Germinal center (tissue), 1 donor: ENCODE data around the gene BDH2.
A peak's percentile ranks its signal among the peaks of the same experiment; 100 is the strongest.

Experiments used
- DNase-seq: peaks from one replicate; pipeline ENCODE4 v3.0.0; 2012; ENCODE audit warnings: mixed read lengths, low spot score

The BDH2 gene

DNA sequence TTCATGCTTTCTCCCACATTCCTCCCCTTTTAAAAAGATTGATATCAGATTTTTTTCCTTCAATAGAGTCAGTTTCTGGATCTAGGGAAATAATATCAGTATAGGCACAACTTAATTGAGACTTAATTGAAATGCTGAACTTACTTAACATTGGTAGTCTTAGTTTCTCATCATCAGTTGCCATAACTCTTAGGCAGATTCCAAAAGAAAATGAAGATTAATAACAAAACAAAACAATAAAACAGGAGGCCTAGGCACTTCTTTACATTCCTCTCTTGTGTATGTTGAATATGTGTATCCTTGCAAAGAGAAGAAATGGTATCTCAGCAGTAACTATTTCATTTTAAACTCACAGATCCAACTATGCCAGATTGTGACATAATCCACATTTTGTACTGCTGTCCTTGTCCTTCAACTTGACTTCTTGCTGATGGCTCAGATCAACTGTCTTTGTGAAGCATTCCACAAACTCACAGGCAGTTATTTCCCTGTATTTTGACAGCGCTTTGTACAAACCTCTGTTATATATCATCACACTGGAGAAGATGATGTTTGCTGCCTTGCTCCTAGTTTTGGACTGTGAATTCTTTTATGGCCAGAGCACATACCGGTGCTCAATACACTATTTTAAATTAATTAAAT is 14.0 kb downstream of the BDH2 start:
- DNase-seq = no peak

DNA sequence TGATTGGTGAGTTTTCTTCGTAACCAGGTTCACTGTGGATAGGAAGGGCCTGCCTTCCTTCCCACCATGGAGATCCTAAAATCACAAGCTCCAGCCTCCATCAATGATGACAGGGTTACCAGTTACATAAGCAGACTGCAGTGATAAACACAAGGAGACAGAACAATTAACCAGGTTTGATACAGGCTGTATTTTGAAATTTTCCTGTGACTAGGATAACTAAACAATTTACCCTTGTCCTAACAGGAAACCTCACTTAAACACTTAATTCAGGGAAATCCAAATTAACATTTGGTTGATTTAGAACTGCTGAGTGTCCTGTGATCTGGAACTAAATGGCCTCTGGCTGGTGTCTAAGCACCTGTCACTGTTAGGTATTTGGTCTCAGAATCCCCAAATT is 20.0 kb downstream of the BDH2 start:
- no peak for DNase-seq

DNA sequence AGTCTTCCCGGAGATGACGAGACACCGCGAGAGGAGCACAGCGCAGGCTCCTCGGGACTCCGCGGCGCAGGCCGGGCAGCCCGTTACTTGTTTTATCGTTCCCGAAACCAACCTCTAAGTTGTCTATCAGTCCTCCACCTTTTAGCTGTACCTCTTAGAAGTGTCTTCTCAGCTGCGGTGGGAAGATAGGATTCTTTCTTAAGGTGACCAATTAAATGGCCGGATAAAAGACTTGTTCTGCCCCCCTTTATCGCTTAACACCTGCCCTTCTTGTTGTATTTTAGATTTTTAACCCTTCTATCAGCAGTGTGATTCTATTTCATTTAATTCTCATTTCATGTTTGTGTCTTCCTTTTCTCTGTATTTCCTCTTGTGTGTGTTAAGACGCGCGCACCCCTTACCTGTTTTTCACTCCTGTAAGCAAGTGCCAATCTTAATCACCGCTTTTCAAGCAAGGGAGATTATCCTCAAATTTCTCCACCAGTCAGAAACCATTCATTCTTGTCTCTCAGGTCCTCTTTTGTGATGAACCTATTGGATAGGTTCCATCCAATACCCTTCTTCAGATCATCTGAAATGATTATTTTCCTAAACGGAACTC is 22.8 kb downstream of the BDH2 start, which contains the start of gene SLC9B2:
SLC9B2 (minus strand) TSS at position 15 of the 601 bp plus-strand sequence. CDS start 9,211 bp downstream, outside the sequence.
- DNase-seq = no peak

DNA sequence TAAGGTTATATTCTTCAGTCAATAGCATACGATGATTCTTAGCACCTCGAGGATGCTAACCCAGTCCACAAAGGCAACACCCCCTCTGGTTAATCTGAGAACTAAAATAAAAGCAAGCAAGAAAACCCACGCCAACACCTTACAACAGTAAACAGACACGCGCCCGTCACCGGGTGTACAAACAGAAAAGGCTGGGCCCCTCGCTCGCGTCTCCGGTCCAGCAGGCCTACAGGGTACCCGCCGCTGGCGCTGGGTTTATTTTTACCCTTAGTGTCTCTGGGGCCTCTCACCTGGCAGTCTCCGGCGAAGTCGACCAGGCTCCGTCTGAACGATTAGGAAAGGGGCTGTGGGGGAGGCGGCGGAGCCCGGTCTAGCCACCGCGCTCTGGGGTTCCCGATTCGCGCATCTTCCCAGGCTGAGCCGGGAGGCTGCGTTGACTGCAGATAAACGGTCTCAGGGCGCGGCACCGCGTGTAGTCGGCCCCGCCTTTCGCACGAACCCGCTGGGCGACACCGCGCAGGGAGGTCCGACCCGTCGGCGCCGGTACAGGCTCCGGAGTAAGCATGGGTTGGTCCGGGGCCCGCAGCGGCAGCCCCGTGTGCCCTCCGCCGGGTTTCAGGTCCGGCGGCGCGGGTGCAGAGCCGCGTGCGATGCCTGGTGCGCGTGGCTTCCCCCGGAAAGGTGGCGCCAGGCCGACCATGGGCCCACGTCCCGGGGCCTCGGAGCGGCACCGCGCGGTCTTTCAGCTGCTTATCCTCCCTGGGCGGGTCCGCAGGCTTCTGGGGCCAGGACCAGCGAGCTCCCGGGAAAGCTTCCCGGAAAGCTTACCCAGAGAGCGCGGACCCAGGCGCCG is 23.5 kb downstream of the BDH2 start:
- peak; percentile 79 for DNase-seq

DNA sequence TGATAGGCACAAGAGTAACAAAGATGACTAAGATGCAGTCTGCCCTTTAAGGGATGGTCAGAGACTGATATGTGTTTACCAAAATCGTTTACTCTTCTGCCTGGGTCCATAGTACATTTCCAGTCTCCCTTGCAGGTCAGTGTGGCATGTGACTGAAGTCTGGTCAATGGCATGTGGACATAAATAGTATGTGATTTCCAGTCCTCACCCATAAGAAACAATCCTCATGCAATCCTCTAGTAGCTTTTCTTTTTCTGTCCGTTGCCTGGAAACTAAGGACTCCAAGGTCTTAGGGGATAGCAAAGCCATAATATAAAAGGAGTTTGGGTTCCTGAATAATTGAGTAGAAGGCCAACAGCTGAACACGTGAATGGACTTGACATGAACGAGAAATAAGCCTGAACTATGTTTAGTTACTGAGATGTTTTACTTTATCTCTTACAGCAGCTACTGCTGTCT is 24.2 kb downstream of the BDH2 start:
- no peak for DNase-seq

DNA sequence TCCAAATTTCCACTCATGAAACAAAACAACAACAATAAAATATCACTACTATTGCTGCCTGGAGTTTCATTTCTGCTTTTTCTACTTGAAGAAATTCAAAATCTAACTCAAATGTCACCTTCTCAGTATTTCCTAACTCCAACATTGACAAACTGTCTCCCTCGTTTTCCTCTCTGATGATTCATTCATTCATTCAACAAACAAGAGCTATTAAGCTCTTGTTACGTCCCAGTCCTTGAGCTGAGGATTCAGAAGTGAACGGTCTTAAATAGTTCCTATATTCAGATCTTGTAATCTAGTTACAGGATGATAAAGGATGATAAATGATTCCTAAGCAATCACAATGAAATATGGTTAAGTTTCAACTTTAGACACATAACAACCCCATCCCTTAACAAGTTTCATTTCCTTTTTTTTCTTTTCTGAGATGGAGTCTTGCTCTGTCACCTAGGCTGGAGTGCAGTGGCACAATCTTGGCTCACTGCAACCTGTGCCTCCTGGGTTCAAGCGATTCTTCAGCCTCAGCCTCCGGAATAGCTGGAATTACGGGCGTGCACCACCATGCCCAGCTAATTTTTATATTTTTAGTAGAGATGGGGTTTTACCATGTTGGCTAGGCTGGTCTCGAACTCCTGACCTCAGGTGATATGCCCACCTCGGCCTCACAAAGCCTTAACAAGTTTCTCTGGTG is 24.7 kb downstream of the BDH2 start:
- peak; percentile 38 for DNase-seq

DNA sequence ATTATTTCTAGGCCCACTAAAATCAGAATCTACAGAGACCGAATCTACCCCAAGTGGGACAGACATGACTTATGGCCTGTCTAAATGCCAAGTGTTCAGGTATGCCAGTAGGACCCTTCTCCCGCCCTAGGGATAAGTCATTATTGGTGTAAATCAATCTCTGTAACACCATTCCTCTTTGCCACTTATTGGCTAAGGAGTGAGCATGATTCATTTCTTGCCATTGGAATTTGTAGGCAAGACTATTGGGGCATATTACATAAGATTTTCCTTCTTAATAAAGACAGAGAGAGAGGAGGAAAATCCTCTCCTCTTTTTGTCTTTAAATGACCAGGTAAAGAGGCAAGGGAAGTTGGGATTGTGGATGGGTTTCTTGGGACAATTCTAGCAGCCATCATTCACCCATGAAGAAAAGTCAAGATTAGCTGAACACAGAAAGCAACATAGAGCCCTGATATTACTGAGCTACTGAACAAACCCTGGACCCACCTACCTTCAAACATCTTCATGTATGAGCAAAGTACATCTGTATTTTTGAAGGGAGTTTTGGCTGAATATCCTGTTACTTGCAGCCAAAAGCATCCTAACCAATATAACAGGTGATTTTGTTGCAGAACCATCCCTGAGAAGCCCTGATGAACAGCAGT is 25.7 kb downstream of the BDH2 start:
- DNase-seq = no peak

DNA sequence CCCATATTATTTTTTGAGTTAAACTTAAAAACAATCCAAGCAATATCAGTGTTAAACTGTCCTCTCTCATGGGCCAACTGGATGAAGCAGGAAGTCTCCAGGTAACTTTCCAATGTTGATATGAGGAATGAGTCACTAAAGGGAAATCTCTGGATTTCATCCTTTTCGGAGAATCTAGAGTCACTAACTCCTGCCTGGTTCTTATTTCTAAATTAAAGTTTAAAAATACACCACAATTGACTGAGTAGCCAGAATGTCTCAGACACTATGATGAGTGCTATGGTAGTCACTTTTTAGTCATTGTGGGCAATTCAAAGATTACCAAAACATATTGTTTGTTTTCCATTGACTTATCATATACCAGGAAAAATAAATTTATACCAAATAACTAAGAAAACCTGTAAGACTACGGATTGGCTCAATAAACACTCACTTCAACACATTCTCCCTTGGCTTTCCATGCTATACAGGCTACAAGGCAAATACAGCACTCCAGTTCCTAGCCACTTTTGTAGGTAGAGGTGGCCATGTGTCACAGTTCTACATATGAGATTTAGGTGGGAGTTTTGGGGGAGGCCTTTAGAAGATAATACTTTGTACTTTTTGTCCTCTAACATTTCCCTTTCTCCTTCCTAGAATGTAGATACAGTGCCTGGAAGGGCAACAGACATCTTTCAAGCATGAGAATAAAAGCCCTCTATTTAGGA is 31.6 kb downstream of the BDH2 start:
- no peak for DNase-seq

DNA sequence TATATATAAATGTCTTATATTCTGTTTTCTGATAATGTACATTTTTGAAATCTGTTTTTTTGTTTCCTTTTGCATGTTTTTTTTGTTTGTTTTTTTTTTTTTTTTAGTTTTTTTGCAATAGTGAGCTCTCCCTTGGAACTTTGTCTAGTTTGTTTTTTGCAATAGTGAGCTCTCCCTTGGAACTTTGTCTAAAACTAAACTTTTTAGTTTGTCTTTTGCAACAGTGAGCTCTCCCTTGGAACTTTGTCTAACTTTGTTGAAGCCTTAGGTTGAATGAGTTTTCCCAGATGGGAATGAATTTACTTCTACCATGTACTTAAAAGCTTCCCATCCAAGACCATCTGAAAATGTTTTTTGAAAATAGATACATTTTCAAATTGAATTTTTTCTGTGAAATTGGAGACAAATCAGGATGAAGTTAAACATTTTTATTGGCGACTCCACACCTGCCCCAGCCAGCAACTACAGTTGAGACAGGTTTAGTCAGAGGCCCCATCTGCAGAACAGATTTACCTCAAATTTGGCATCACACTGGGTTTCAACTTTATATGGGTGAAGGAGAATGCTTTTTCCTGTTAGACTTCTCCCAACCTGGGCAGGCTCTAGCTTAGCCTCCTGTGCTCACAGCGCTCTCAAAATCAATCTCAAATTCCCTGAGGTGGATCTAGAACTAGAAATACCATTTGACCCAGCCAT is 39.0 kb downstream of the BDH2 start:
- DNase-seq = no peak

DNA sequence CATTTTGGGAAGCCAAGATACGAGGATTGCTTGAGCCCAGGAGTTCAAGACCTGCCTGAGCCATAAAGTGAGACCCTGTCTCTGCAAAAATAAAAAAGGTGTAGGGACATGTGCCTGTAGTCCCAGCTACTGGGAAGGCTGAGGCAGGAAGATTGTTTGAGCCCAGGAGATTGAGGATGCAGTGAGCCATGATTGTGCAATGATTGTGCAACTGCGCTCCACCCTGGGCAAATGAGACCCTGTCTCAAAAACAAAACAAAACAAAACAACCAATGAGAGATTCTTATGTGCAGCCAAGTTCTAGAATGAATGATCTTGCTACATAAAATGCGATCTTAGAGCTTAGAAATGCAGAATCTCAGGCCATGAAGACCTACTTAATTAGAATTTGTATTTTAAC is 45.6 kb downstream of the BDH2 start:
- DNase-seq = no peak

DNA sequence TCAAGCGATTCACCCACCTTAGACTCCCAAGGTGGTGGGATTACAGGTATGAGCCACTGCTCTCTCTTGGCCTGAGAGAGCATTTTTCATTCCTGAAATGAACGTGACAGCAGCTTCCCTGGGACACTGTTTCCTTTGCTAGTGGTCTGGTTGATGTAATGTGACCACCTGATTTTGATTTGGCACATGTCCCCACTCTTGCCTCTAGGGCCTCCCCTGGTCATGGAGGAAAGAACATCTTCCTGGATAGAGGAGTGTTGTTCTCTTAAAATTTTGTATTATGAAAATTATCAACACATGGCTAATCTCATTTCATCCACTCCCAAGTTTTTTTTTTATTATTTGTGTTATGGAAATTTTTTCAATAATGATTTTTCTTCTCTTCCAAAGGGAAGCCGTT is 46.9 kb downstream of the BDH2 start:
- DNase-seq = no peak

DNA sequence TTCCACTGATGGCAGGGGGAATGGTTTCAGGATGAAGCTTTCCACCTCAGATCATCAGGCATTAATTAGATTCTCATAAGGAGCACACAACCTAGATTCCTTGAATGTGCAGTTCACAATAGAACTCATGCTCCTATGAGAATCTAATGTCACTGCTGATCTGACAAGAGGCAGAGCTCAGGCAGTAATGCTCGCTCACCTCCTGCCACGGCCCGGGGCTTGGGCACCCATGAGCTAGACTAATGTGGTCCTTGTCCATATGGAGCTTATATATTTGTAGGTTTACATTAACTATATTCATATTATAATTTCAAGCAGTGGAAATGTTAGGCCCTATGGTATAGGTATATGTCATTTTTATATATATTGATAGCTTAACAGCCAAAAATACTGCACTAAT is 47.5 kb downstream of the BDH2 start:
- no peak for DNase-seq

DNA sequence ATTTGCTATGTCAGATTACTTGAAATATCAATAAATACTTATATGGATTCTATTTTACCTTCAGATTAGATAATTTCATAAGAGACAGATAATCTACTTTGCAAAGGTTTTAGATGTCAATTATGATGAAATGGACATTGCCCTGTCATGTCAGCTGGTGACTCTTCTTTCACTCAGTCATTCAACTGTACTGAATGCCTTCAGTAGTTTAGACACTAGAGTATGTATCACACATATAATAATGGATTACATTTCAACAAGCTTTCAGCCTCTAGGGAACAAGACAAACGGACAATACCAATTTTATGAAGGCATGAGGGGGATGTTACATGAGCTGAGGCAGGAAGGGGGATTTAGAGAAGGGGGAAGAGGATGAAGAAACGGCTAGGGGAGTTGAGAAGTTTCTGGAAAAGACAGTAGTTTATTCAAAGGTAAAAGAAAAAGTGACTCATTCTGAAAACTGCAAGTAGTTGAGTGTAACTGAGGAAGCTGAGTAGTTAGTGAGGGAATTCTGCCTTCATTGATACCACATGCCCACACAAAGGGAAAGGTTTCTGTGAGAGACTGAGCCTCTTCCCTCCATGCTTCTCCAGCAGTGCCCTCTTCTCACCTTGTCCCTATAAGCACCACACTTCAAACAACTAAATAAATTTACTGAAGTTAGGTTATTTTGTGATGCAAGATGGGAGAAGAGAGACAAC is 48.7 kb downstream of the BDH2 start:
- DNase-seq = no peak

DNA sequence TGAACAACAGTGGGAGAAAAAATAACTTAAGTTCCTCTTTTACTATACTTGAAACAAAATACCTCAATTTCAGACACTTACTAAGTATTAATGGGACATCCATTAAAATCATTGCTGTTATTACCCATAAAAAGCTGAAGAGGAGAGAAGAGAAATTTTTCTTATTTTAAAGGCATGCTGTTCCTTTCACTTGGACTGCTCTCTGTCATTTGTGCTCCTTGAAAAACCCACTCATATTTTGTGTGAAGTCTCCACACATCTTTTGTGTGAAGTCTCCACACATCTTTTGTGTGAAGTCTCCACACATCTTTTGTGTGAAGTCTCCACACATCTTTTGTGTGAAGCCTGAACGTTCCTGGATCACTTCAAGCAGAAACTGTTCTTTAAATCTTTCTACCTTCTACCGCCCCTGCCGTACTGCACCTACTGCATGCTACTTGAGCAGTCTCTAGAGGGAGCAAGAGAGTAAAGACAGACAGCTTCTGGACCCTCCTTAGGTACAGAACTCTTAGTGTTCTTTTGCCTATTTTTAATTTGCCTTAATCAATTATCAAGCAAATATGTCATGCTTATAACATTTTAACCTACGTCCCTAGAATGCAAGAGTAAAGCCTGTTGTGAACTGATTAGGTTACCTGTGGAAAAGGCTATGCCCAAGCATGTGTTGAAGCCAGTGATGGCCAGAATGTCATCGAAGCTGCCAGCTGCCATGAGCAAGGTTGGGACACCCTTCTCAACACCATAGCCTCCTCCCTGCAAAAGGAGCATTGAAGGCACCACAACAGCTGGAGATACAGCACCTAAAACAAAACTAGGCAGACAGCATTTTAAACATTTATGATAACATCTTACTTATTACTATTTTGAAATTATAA is 53.0 kb downstream of the BDH2 start:
- peak; percentile 65 for DNase-seq

DNA sequence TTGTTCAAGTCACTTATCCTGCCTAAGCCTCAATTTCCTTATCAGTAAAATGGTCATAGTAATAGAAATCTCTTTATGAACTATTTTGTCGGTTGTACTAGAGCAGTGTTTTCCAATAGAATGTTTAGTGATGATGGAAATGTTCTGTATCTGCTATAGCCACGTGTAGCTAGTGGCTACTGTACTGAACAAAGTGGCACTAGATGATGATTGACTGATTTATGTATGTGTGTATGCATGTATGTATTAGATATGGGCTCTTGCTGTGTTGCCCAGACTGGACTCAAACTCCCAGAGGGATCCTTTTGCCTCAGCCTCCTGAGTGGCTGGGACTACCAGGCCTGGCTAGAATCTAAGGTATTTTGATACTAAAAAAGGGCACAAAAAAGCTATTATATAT is 55.5 kb downstream of the BDH2 start:
- DNase-seq = no peak

DNA sequence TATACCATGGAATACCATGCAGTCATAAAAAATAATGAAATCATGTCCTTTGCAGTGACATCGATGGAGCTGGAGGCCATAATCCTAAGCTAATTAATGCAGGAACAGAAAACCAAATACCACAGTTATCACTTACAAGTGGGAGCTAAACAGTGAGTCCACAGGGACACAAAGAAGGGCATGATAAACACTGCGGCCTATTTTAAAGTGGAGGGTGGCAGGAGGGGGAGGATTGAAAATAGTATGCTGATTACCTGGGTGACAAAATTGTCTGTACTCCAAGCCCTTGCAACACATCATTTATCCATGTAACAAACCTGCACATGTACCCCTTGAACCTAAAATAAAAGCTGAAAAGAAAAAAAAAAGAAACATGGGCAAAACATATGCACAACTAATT is 63.5 kb downstream of the BDH2 start:
- no peak for DNase-seq

DNA sequence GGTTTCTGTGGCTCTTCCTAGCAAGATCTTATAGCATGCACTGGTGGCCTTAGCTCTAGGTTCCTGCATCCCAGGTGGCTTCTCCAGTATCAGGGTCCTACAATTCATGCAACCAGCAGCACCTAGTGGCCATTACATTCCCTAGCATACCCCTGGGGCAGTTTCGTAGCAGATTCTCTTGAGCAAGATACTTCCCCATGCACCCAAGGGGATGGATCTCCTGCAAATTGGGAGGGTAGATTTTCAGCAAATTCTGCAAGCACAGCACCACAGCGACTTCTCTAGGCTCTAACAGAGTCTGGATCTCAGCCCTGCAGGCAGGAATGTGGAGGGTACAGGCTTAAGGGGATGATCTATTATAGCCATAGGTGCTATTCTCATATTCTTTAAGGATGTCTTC is 67.1 kb downstream of the BDH2 start:
- peak; percentile 19 for DNase-seq

DNA sequence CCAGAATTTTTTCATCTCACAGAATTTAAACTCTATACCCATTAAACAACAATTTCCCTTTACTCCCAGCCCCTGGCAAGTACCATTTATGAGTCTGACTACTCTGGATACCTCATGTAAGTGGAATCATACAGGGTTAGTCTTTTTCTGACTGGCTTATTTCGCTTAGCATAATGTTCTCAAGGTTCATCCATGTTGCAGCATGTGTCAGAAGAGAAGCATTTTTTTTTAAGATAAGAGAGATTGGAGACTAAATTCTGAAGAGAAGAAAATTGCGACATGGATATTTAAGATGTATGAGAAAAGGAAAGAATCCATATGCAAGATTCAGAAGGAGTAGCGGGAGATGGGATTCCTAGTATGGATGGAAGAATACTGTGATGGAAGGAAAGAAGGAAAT is 68.8 kb downstream of the BDH2 start:
- no peak for DNase-seq

DNA sequence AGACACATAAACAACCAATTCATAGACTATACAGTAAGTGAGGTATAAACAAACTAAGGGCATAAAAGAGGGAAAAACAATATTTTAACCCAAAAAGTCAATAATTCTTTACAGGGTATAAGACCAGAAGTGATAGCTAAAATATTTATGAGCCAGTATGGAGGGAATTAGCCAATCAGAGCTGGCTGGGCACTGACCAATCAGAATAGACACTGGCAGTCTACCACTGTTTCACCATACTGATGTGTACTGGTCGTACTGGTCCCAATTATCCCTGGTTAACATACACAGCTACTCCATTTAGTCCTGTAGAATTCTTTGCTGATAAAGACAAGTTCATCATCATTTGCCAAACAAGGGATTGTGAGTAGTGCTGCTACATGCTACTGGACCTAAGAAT is 70.3 kb downstream of the BDH2 start:
- DNase-seq = no peak
